Keratinocyte (primary cell): ENCODE results near the gene COMMD2. TPM values are rescaled to one million over a fixed set of nuclear protein-coding genes. Genes with fewer than 3 reads are reported as not detected.

Experiments used
- DNase-seq: peaks from one replicate; pipeline ENCODE4 v3.0.0-alpha.2; 2011; ENCODE audit warnings: low read depth, missing footprints, low spot score
- FAIRE-seq: peaks from 2 replicates; lab custom pipeline; 2011; peaks lifted over from hg19 to GRCh38; lab: Jason Lieb, UNC
- H2AFZ ChIP-seq: 2 replicates; pipeline ENCODE4 v1.6.0; 2012; ENCODE audit warnings: low read length, control low read depth, inconsistent platforms; ENCODE audit not compliant: control insufficient read depth
- H3K27ac ChIP-seq: 2 replicates; pipeline ENCODE4 v1.5.1; 2011; ENCODE audit warnings: low read length; ENCODE audit not compliant: control insufficient read depth, insufficient read depth
- H3K27me3 ChIP-seq: 3 replicates; pipeline ENCODE4 v1.6.0; 2011; ENCODE audit warnings: low read length; ENCODE audit not compliant: control insufficient read depth, insufficient read depth; ENCODE audit errors: extremely low read depth
- H3K36me3 ChIP-seq, 2 experiments: 2 replicates in 1 of 2; 3 replicates in 1 of 2; pipeline ENCODE4 v1.5.1; 2011; ENCODE audit warnings: low read length in 2 of 2, mild to moderate bottlenecking in 1 of 2; ENCODE audit not compliant: control insufficient read depth in 2 of 2, insufficient read depth in 2 of 2; ENCODE audit errors: extremely low read depth in 1 of 2
- H3K4me1 ChIP-seq: 3 replicates; pipeline ENCODE4 v1.5.1; 2011; ENCODE audit warnings: low read length; ENCODE audit not compliant: control insufficient read depth, insufficient read depth; ENCODE audit errors: extremely low read depth
- H3K4me2 ChIP-seq: 3 replicates; pipeline ENCODE4 v1.6.0; 2011; ENCODE audit warnings: low read depth, low read length; ENCODE audit not compliant: control insufficient read depth, insufficient read depth; ENCODE audit errors: extremely low read depth
- H3K4me3 ChIP-seq, 3 experiments: fragments of 200-600 bp in 1 of 3; sonication (generic) in 1 of 3; 2 replicates in 2 of 3; 3 replicates in 1 of 3; pipeline ENCODE4 v1.5.1; 2011 to 2016; ENCODE audit warnings: low read length in 3 of 3, mild to moderate bottlenecking in 3 of 3, control low read depth in 2 of 3, inconsistent platforms in 1 of 3, low read depth in 1 of 3, mixed read lengths in 1 of 3, mixed run types in 1 of 3, moderate library complexity in 1 of 3; ENCODE audit not compliant: control insufficient read depth in 2 of 3, insufficient read depth in 2 of 3; ENCODE audit errors: extremely low read depth in 1 of 3
- H3K79me2 ChIP-seq: 2 replicates; pipeline ENCODE4 v1.6.0; 2012; ENCODE audit warnings: low read length; ENCODE audit not compliant: control insufficient read depth, insufficient read depth
- H3K9ac ChIP-seq: 3 replicates; pipeline ENCODE4 v1.6.0; 2011; ENCODE audit warnings: low read length; ENCODE audit not compliant: control insufficient read depth, insufficient read depth; ENCODE audit errors: extremely low read depth
- H3K9me1 ChIP-seq: 3 replicates; pipeline ENCODE4 v1.6.0; 2011; ENCODE audit warnings: low read length; ENCODE audit not compliant: control insufficient read depth, insufficient read depth; ENCODE audit errors: extremely low read depth
- H3K9me3 ChIP-seq: 2 replicates; pipeline ENCODE4 v1.5.1; 2012; ENCODE audit warnings: low read depth, low read length; ENCODE audit not compliant: control insufficient read depth
- H4K20me1 ChIP-seq: 3 replicates; pipeline ENCODE4 v1.6.0; 2011; ENCODE audit warnings: low read length; ENCODE audit not compliant: control insufficient read depth, insufficient read depth; ENCODE audit errors: extremely low read depth
- CTCF ChIP-seq, 3 experiments: IDR thresholded peaks in 1 of 3; conservative IDR thresholded peaks in 1 of 3; optimal IDR thresholded peaks in 1 of 3; 2 replicates in 2 of 3; 3 replicates in 1 of 3; pipeline versions ENCODE3 to v1.5.1; 2011; ENCODE audit warnings: low read length in 3 of 3, mild to moderate bottlenecking in 3 of 3, moderate library complexity in 2 of 3, control low read depth in 1 of 3, inconsistent platforms in 1 of 3; ENCODE audit not compliant: insufficient read depth in 2 of 3; ENCODE audit errors: extremely low read depth in 1 of 3
- EZH2 ChIP-seq: IDR thresholded peaks from one replicate; pipeline ENCODE4 v1.6.1; 2012; ENCODE audit warnings: inconsistent platforms, mild to moderate bottlenecking, low read length, moderate library complexity
- dilution Hi-C: fragments of 300-500 bp; cut with MboI; formaldehyde crosslinking; loops from one replicate; pipeline ENCODE4 v1.7.0; 2020; ENCODE audit warnings: low sequenced_read_pairs; ENCODE audit not compliant: extremely low pct_ligation_motif_present
- polyA plus RNA-seq, 5 experiments: library from polyadenylated mRNA; depleted of rRNA in 3 of 5; stranded (reverse) in 3 of 5; stranded (forward) in 1 of 5; unstranded in 1 of 5; fragments of >200 nt; gene quantifications; 1 replicate in 1 of 5; 2 replicates in 3 of 5; 3 replicates in 1 of 5; pipeline versions ENCODE4 v1.2.1 to v1.2.3, GENCODE V29; 2011 to 2012; ENCODE audit warnings: missing spikeins in 2 of 5, low read depth in 1 of 5, low replicate concordance in 1 of 5

COMMD2 gene
- polyA plus RNA-seq, 1 donor (not counting 4 experiments of a cell fraction or from before 2014, with no cell fraction given) = 51.0 TPM

GRCh38 chr3:149781741-149782140 lies 29.5 kb upstream of the COMMD2 start:
- peaks cover 16% of the 10 kb centered on the region for H3K4me1 ChIP-seq
- DNase-seq = no peak
- H3K4me3 ChIP-seq = no peak overlapping the region
- H3K4me2 ChIP-seq = no peak overlapping the region
- H3K9me1 ChIP-seq = no peaks in the 10 kb centered on the region
- dilution Hi-C loops = no loop called here
- H3K27ac ChIP-seq = no peak overlapping the region
- TF ChIP-seq CTCF (optimal IDR thresholded peaks at IDR 0.05 in 1 of 3, IDR thresholded peaks at IDR 0.05 in 1 of 3, conservative IDR thresholded peaks at IDR 0.05 in 1 of 3; ENCODE audit: extremely low read depth in 1 of 3, insufficient read depth in 2 of 3, low read length in 3 of 3) (no peak), EZH2 (no peak)
- H3K79me2 ChIP-seq = no peaks in the 10 kb centered on the region
- no peaks in the 10 kb centered on the region for H4K20me1 ChIP-seq
- no peaks in the 10 kb centered on the region for H3K36me3 ChIP-seq
- no peak overlapping the region for H2AFZ ChIP-seq
- H3K27me3 ChIP-seq = no peaks in the 10 kb centered on the region
- FAIRE-seq = no peak
- H3K9me3 ChIP-seq = no peaks in the 10 kb centered on the region
- H3K9ac ChIP-seq = no peak overlapping the region

- no peak for DNase-seq
- dilution Hi-C loops = no loop called here
- H3K79me2 ChIP-seq = no peaks in the 10 kb centered on the region
- H3K4me1 ChIP-seq = peaks cover 16% of the 10 kb centered on the region
- no peaks in the 10 kb centered on the region for H3K9me1 ChIP-seq
- no peaks in the 10 kb centered on the region for H3K36me3 ChIP-seq
- no peak overlapping the region for H3K9ac ChIP-seq
- H3K27me3 ChIP-seq = no peaks in the 10 kb centered on the region
- no peak overlapping the region for H3K4me3 ChIP-seq
- TF ChIP-seq EZH2 (no peak), CTCF (optimal IDR thresholded peaks at IDR 0.05 in 1 of 3, IDR thresholded peaks at IDR 0.05 in 1 of 3, conservative IDR thresholded peaks at IDR 0.05 in 1 of 3; ENCODE audit: extremely low read depth in 1 of 3, insufficient read depth in 2 of 3, low read length in 3 of 3) (no peak)
- H2AFZ ChIP-seq = no peak overlapping the region
- no peaks in the 10 kb centered on the region for H4K20me1 ChIP-seq
- no peak overlapping the region for H3K27ac ChIP-seq
- H3K9me3 ChIP-seq = no peaks in the 10 kb centered on the region
- H3K4me2 ChIP-seq = no peak overlapping the region
- no peak for FAIRE-seq
Measured at GRCh38 chr3:149781211-149781610, 28.9 kb upstream of the COMMD2 start.
